HG03571 (cell line): ENCODE results near the gene RBCK1.
"Not testable (repeated sequence)": the region's sequence is repeated elsewhere in the genome, so short reads cannot be mapped to it uniquely, and the experiment has no call there.

Experiments used
- ATAC-seq: cut with Tn5 transposase; IDR thresholded peaks from one replicate; pipeline ENCODE4 v1.9.1; 2021; ENCODE audit not compliant: unreplicated experiment

RBCK1 gene

DNA sequence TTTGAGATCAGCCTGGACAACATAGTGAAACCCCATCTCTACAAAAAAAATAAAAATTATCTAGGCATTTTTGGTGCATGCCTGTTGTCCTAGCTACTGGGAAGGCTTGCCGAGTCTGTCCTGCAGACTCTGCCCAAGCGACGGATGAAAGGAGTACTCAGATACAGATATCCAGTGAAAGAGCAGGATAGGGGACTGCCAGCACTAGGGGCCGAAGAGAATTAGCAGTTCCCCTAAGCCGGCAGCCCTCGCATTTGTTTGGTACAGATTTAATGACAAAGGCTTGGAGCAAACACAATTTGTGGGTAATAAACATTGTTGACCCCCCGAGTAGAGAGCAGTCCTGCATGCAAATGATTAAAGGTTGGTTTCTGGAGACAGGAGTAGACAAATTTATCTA, 59.7 kb downstream of the RBCK1 start:
- no peak for ATAC-seq

GRCh38 chr20:469746-470490, 61.8 kb downstream of the RBCK1 start:
- no peak for ATAC-seq

DNA sequence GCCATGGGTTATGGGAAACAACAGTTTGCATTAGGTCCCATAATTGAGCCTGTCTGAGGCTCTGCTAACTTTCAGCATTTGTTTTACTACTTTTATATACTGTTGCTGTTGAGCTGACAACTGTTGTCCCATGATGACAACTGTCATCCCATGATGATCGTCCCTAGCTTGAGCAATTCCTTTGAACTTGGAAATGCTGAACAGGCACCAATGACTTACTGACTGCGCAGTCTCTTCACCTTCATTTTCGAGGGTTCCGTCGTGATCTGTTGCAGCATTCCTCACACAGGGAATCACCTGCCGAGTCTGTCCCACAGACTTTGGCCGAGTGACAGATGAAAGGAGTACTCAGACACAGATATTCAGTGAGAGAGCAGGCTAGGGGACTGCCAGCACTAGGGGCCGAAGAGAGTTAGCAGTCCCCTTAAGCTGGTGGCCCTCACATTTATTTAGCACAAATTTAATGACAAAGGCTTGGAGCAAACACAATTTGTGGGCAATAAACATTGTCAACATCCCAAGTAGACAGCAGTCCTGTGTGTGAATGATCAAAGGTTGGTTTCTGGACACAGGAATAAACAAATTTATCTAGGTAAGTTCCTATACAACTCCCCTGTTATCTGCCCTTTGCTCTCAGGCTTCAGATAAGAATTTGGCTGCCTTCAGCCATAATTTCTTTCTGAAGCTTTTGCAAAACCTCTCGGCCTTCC, 64.2 kb downstream of the RBCK1 start:
- ATAC-seq: no peak

- no peak for ATAC-seq
Measured at GRCh38 chr20:472889-473292, 64.8 kb downstream of the RBCK1 start.

DNA sequence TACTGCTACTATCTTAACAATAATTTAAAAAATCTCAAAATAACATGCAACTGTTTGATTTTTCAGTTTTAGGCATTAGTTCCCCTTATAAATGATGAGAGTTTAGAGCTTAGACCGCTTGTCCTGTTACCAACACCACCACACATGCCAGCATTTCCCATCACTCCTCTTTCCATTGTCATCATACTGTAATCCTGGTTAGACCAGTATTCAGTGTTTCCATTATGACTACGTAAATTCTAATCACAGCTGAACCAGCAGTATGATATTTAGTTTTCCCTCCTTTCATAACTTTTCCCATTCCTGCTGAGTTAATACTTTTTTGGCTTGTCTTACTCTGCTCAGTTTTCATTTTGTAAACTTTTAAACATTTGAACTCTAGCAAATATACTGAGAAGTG, 66.5 kb downstream of the RBCK1 start:
- no peak for ATAC-seq

DNA sequence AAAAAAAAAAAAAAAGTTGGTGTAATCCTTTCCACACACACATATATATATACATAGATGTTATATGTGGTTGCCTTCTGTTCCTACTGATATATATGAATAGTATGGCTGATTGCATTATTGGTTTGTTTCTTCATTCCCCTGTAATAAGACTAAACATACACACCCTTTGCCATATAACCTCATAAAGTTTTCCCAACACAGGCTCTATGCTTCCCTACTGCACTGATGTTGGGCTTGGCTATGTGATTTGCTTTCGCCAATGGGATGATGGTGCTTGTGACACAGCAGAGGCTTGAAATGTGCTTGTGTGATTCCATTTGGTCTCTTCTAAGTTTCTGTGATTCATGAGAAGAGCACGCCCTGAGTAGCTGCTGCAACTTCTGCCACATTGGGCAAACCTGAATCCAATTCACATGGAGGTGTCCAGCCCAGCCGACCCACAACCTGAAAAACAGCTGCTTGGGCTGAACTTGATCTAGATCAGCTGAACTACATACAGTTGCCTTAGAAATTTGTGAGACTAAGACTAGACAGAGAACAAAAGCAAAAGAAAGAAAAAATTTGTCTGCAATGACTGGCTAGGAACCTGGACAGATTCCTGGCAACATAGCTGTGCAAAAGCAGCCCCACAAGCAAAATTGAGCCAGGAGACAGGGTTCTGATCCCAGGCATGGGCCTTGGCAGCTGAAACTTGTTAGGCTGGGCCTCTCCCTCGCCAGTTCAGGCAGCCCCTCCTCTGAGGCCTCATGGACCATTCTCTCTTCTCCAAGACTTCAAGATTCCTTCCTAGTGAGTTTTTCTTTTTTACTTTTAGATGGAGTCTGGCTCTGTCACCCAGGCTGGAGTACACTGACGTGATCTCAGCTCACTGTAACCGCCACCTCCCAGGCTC, 67.6 kb downstream of the RBCK1 start:
- ATAC-seq: no peak

GRCh38 chr20:476561-477249, 68.6 kb downstream of the RBCK1 start:
- ATAC-seq: not testable (repeated sequence)

- no peak for ATAC-seq
Measured at GRCh38 chr20:478010-478948, 70.2 kb downstream of the RBCK1 start.

DNA sequence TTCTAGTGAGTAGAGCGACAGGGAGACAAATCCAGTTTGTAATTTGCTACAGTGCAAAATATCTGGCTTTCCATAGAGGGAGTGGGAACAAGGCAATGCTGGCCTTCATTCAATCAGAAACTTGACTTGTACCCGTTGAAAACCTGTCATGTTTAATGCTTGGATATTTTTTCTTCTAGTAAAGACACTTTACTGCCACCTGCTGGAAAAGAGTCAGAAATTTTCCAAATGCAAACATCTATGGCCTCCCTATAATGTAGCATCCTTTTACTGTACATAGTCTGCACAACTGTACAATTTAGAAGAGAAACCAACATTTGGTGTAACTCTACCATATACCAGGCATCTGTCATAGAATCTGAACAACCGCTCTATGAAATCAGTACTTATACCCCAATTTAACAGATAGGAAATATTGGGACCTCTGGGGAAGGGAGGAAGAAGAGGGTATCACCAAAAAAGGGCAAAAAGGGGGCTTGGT, 70.9 kb downstream of the RBCK1 start:
- no peak for ATAC-seq

DNA sequence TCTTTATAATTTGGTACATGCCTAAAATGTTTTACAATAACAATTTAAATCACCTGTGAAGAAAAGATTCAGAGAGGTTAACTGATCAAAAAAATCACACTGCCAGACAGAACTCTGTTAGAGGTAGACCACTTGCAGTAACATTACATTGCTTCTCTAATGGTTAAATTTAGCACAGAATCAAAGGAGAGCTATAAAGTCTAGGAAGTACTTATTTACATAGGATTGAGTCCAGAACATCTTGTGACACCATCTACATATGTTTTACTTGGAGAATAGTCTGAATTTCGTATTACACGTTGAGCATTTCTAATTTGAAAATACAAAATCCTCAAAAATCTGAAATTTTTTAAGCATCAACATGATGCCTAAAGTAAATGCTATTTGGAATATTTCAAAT, 71.4 kb downstream of the RBCK1 start:
- no peak for ATAC-seq

DNA sequence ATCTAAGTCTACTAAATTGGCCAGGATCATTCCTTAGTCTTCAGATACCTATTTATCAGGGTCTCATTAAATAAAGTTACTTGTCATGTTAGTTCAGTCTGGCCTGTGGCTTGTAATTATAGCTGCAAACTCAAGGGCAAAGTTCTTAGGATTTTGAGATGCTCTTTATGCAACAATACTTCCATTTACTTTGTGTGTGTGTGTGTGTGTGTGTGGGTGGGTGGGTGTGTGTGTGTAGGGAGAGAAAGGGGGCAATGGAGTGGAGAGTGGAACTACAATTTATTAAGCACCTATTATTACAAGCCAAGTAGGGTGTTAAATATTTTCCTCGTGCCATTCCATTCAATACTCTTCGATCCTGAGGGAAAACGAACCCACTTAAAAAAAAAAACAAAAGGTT, 71.9 kb downstream of the RBCK1 start:
- ATAC-seq: no peak

DNA sequence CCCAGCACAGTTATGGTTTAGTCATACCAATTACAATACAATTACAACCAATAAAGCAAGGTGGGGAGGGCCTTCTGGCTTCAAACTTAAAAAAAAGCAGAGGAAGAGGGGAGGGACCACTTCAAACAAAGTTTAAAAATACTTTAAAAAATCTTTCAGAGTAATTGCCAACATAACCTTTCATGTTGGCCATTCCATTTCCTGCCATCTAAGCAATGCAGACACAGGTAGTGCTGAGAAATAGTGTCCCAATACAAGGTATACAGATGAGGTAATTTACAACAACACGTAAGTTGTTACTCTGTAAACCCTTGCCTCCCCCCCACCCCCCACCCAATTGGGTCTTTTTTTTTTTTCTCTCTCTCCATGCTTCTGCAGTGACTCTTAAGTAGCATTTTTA, 73.1 kb downstream of the RBCK1 start:
- no peak for ATAC-seq
